Kidney capillary endothelial cell (primary cell): ENCODE data around the gene PCDHA1.

ENCODE experiments used
- DNase-seq: peaks from one replicate; pipeline ENCODE4 v3.0.0-alpha.2; 2018; ENCODE audit warnings: low spot score

The PCDHA1 gene

DNA sequence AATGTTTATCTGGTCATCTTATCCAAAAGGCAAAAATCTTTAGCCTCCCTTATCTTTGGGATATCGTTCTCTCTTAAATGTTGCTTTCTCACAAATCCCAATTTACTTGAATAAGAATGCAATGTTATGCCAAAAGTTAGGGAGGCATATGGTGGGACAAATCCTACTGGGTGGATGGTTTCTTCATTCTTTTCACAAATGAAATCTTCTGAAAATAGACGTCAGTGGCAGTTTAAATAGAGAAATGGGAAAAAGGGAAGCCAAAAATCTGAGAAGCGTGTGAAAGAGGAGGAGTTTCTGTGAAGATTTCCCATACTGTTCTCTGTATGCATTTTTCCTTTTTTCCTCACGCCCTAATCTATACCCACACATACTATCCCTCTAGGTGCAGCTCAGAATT is 137.7 kb downstream of the PCDHA1 start:
- DNase-seq = no peak

DNA sequence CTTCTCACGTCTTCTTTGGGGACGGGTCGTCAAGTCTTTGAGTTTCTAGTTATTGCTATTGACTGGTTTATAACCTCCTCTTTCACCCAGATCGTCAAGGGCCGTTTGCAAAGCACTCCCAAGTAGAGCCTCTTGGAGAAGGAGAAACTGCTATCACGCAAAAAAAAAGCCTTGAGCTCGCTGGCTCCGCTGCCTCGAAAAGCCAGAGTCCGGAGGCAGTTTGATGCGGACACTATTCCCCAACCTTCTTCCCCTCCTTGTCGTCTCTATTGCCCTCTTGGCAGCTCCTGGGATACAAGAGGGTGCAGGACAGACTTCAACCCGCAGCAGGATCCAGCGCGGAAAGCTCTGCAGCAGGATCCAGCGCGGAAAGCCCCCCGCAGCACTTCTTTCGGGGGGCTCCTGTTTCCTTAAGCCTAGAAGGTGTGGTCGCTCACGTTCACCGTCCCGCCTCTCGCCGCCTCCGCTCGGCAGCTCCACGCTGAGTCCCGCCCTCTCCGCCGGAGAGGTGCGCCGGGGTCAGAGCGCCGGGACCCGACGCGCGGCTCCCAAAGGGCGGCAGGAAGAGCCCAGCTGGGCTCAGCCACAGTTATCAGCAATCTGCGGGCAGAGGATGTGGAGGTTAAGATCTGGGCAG is 140.0 kb downstream of the PCDHA1 start, which contains the start of gene PCDHAC1:
PCDHAC1 (plus strand) TSS at position 494 of the 637 bp plus-strand sequence. CDS start 594 bp downstream, outside the sequence.
- DNase-seq = no peak

DNA sequence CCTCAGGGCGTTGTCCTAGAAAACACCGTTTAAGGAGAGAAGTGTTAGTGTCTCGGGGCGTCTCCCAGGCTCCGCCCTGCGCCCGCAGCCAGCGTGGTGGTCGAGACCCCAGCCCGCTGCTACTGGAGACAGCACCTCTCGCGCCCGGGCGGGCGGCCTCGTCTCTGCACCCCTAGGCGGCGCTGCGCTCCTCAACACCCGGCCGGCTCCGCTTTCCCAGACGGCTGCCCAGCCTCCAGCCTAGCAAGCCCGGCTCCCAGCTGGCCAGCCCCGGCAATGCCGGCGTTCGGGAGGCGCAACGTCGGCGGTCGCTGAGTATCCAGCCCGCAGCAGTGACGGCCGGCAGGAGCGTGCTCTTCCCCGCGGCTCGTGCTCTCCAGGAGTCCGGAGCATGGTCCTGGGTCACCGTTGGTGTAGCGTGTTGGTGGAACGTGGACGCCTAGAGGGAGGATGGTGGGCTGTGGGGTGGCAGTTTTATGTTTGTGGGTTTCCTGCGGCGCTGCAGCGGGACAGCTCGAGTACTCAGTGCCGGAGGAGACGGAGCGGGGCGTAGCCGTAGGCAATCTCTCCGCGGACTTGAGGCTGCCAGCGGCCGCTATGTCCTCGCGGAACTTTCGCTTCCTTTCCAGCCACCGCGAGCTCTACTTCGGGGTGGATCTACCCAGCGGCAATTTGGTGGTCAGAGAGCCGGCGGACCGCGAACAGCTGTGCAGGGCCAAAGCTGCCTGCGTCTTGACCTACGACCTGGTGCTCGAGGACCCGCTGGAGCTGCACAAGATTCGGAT is 140.7 kb downstream of the PCDHA1 start:
- no peak for DNase-seq

DNA sequence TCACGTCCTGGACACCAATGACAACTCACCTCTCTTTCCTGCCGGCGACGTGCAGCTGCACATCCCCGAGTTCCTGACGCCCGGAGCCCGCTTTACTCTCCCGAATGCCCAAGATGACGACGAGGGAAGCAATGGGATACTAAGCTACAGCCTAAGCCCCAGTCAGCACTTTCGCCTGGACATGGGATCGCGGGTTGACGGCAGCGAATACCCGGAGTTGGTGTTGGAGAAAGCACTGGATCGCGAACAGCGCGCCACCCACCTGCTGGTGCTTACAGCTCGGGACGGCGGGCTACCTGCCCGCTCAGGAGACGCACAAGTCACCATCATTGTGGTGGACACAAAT is 141.3 kb downstream of the PCDHA1 start:
- no peak for DNase-seq

DNA sequence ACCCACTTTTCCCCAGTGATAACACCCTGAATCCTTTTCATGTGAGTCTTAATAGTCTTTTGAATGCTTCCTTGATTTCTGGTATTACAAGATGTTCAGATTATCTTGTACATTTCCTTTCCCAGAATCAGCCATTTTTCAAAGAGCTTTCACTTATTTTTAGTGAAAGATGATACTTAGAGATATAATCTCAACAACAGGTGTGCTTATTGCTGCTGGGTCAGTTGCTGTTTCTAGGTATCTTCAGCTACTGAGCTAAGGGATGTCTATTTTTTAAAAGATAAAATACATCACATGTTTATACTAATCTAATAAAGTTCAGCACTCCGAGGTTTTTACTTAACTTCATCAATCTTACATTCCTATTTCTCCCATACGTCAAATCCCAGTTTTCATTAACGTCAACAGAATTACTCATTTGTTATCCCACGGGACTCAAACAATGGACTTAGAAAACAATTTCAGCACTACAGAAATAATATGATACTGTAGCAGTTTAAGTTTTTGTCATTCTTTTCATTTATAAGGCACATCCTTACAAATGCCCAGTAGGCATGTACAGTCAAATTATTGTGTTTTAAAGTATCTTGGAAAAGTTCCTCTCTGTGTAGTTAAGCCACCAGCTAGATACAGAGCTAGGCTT is 149.1 kb downstream of the PCDHA1 start:
- DNase-seq = no peak

DNA sequence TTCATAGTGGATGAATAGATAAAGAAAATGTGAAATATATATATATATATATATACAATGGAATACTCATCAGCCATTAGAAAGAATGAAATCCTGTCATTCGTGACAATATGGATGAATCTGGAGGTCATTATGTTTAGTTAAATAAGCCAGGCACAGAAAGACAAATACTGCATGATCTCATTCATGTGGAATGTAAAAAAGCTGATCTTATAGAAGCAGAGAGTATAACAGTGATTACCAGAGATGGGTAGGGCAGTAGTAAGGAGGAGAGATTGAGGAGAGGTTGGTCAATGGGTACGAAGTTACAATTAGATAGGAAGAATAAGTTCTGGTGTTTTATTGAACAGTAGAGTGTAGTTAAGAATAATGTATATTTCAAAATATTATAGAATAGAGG is 160.6 kb downstream of the PCDHA1 start:
- DNase-seq = no peak

DNA sequence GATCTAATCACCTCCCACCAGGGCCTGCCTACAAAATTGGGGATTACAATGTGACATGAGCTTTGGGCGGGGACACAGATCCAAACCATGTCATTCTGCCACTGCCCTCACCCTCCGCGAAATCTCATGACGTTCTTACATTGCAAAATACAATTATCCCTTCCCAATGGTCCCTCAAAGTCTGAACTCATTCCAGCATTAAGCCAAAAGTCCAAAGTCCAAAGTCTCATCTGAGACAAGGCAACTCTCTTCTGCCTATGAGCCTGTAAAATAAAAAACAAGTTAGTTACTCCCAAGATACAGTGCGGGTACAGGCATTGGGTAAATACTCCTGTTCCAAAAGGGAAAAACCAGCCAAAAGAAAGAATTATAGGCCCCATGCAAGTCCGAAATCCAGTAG is 165.7 kb downstream of the PCDHA1 start:
- DNase-seq = no peak

DNA sequence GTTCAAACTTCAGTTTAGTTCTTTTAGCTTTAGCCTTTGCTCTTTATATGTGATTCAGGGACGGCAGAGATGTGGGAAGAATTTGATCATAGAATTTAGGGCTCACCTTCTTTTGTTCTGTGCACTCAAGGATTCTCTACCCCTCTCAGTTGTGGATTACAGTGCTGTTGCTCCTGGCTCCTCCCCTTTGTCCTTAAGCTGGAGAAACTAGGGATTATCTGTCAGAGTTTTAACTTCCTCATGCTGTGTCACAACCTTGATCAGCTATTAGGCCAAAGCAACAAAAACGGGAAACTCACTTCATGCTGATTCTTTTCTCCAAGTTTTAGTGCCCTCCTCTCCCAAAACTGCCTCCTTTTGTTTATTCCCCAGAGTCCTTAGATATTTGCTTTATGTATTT is 167.3 kb downstream of the PCDHA1 start:
- no peak for DNase-seq

DNA sequence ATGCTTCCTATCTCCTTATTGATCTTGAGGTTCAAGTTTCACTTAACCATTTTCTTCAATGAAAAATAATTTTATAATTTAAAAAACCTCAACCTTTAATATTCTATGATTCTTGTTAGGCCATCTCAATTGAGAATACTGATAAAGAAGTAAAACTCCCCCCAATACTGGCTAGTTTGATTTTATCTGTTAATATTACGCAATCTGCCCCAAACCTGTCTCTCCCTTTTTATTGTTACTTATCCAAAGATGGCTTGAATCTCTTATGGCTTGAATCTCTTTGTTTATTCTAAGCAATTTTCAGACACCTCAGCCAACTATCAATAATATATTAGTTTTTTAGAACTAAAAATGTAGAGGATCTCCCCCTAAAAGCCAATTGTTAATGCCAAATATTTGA is 176.2 kb downstream of the PCDHA1 start:
- no peak for DNase-seq

DNA sequence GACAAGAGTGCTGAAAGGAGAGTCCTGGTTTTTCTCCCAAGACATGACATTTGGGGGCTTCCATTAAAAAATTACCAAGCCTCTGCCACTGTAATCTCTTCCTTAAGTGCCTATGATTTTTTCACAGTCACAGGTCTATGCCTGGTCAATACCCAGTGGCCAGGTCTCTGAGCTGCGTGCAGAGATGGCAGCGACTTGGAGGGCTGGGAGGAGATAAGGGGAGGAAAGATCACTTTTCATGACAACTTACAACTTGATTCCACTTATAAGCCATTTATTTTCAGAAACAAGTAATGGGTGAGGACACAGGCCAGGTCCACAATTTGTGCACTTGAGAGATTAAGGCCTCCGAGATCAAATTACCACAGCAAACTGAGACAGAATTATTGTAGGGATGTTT is 178.4 kb downstream of the PCDHA1 start:
- DNase-seq = no peak

DNA sequence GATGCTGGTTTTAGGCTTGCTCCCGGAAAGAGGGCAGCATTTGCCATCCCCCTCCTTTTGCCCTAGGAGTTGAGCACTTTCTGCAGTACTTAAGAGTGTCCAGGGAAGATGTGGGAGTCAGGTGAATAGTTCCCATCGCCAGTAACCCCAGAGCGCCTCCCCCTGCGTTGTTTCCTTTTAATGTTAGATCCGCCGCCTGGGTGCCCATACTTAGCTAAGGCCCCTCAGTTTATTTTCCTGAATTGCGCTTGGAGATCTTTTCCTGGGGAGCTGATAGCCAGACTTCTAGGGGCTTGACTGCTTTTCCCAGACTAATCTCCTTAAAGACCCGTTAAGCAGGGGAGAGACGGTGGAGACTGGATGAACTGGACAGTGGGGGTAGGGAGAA is 180.0 kb downstream of the PCDHA1 start:
- no peak for DNase-seq

DNA sequence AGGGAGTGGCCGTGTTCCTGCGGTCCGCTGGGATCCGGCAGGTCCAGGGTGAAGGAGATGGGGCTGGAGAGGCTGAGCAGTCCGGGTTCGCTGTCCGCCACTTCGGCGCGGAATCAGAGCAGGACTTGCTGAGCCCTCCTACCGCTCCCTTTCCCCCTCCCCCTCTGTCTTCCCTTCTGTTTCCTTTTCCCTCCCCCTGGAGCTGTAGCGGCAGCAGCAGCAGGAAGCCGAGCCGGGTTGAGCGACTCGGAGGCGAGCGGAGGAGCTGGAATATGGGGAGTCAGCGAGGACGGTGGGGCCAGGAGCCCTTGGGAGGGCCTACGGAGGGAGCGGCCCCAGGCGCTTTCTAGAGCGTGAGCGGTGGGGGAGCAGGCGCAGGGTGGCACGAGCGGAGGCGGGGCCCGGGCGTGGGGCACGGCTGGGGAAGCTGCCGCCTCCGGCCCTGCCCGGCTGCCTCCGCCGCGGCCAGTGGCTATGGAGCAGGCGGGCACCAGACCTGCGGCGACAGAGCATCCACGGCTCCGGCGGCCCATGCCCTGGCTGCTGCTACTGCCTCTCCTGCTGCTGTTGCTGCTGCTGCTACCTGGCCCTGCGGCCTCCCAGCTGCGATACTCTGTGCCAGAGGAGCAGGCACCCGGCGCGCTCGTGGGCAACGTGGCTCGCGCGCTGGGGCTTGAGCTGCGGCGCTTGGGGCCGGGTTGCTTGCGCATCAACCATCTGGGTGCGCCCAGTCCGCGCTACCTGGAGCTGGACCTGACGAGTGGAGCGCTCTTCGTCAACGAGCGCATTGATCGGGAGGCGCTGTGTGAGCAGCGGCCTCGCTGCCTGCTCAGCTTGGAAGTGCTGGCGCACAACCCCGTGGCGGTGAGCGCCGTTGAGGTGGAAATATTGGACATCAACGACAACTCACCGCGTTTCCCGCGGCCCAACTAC is 180.6 kb downstream of the PCDHA1 start, which contains the start of gene PCDHAC2:
PCDHAC2 (plus strand) TSS at position 184 of the 933 bp plus-strand sequence; CDS start at position 475, 291 bp downstream.
- no peak for DNase-seq

DNA sequence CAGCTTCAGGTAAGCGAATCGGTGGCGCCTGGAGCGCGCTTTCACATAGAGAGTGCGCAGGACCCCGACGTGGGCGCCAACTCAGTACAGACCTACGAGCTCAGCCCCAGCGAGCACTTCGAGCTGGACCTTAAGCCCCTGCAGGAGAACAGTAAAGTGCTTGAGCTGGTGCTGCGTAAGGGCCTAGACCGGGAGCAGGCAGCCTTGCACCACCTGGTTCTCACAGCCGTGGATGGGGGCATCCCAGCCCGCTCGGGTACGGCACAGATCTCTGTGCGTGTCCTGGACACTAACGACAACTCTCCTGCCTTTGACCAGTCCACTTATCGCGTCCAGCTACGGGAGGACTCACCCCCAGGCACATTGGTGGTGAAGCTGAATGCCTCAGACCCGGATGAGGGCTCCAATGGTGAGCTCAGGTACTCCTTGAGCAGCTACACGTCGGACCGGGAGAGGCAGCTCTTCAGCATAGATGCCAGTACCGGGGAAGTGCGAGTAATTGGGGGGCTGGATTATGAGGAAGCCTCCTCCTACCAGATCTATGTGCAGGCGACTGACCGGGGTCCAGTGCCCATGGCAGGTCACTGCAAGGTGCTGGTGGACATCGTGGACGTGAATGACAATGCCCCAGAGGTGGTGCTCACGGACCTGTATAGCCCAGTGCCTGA is 181.4 kb downstream of the PCDHA1 start:
- no peak for DNase-seq

DNA sequence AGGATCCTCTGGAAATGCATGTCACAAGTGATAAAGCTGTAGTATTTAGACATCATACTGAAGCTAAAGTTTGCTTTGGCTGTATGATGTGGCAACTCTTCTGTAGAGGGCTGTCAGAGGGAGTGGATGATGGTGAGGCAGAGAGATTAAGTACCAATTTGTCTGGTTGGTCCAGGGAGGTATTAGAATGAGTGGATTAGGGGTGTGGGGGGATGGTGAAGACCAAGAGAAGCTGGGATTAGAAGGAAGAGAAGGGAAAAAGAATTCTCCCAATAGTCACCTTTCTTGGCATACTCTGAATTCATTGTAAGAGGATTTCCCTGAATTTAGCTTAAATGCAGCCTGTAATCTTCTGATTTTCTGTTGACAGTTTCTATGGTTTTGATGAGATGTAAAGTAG is 183.9 kb downstream of the PCDHA1 start:
- no peak for DNase-seq

DNA sequence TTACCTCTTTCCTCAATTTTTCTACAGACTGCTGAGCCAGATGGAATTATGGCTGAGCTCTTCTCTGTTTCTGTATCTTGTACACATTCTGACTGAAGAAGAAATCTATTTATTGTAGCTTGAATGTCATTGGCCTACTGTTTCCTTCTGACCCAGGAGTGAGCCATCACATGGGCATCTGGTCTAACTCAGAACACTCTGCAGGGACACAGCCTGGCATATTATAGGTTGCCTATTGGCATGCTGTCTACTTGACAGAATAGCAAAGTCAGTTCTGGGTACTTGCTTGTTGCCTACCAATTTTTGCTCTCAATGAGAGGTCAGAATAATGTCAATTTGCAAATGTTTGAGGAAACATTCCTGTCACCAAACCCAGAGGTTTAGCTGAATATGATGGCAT is 187.6 kb downstream of the PCDHA1 start:
- DNase-seq = no peak

DNA sequence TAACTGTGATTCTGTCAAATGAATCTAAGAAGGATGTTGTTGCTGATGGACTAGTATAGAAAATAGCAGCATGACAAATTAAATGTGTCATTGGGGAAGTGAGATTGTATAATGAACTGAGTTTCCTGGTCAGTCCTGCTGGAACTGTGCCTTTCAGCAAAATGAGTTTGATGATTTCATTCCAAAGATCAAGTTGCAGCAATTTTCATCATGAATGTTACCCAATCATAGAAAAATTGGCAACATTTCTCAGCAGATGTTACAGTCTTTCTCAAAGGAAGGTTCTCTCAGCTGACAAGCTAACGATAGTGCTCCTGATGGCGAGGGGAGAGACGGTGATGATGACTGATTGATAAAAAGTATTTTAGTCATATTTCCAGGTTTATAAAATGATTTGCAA is 191.1 kb downstream of the PCDHA1 start:
- DNase-seq = no peak

DNA sequence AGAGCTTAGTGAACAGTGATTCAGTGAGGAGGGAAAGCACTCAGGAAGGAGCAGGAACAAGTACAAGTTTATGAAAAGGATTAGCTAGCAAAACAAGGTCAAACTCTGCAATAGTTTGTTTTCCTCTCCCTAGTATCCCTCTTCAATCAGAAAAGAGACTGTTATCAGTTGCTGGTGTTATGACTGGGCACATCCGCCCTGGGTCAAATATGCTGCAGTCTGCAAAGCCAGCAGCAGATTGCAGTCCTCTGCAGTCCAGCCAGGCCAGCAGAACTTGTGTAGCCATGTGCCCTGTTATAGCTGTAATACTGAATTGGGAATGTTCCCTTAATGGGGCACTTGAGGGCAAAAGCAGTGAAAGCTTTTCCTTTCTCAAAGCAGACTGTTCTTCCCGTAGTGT is 192.3 kb downstream of the PCDHA1 start:
- no peak for DNase-seq

DNA sequence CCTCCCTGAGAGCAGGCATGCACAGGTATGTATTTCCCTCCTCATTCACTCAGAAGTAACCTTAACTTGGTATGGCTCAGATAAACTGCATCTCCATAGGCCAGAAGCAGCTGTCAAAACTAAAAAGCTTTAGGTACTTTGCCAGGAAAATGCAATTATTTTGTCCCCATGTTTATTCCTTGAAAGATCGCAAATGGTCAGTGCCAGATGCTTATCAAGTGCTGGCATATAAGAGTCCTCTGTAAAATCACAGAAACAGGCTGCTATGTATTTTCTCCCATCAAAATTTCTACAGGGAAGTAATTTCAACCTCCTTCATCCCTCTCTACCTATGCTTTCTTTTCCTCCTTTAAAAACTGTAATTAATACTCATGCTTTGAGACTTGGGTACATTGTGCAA is 193.0 kb downstream of the PCDHA1 start:
- DNase-seq = no peak

DNA sequence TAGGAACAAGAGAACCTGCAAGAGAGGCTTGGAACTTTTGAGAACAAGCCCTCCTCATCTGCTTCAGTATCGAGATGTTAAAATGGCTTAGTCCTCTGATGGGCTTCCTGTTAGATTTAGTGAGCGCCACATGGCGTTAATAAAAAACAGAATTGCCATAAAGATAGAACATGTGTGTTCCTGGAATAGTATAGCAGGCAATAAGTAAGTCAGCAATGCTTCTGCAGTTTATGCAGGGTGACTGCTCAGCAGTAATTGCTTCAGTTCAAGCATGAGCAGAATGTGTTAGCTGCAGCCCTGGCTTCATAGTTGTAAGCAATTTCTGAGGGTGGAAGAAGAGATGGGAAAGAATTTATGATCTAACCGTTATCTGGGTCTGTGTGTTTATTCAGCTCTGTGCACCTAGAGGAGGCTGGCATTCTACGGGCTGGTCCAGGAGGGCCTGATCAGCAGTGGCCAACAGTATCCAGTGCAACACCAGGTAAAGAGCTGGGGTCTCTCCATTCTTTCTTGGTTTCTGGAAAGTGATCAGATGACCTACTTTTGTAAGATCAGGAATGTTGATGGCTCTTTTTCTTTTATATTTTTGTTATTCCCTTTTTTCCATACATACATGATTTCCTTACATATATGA is 196.3 kb downstream of the PCDHA1 start:
- DNase-seq = no peak

DNA sequence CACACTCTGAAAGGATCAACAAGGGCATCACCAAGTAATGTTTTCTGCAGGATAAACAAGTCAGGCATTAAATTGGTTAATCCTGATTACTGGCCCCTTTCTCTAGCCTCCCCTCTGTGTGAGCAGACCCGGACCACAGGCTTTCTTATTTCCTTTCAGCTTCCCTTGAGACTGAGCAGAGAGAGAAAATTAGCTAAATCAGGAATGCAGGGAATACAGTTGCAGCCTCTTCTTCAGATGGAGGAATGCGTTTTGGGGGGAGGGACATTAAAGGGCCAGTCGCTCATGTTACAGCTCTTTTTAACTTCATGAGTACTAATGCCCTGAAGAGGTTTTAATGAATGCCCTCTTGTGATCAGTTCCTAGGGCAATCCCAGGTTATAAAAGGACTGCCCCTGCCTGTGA is 200.2 kb downstream of the PCDHA1 start:
- DNase-seq = no peak

DNA sequence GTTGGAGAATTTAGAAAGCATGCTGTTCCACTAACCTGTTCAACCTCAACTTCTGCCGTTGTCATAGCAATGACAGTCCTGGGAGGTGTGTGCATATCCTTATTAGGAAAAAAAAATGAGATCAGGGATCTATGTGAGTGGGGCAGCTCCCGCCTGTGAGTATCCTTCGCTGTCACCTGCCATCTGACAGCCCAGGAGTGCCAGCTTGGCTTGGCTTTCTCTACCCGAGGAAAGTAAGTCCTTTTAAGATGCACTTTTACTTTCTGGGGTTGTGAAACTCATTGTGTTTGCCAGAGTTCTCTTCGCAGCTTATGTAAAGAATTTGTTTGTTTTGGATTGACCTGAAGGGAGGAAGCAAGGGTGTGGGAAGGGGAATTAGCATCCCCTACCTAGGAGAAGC is 202.2 kb downstream of the PCDHA1 start:
- no peak for DNase-seq
